Endothelial cell of umbilical vein (primary cell): ENCODE data around the gene ARHGEF10L. TPM values are rescaled to one million over a fixed set of nuclear protein-coding genes. Genes with fewer than 3 reads are reported as not detected.

ENCODE experiments used
- BruUV-seq: library from RNA; stranded (reverse); fragments of 400-500 nt; replicated peaks from 2 replicates; lab custom pipeline; 2021; lab: Mats Ljungman, UMichigan
- CTCF ChIA-PET: fragments of 300-600, 350-600 bp; sonication (Branson Sonifier 250); formaldehyde crosslinking; loops from one replicate; lab custom pipeline; 2021; ENCODE audit warnings: antibody characterized with exemption, inconsistent platforms; lab: Charles Lee
- POLR2A ChIA-PET: fragments of 300-600, 350-600 bp; sonication (Branson Sonifier 250); formaldehyde crosslinking; loops from one replicate; lab custom pipeline; 2021; ENCODE audit warnings: antibody characterized with exemption, inconsistent platforms; lab: Charles Lee
- DNase-seq: peaks from one replicate; pipeline ENCODE4 v3.0.0-alpha.2; 2011; ENCODE audit warnings: low read depth, low spot score
- FAIRE-seq: peaks from 2 replicates; lab custom pipeline; 2011; peaks lifted over from hg19 to GRCh38; lab: Jason Lieb, UNC
- H2AFZ ChIP-seq: 2 replicates; pipeline ENCODE4 v1.6.0; 2012; ENCODE audit warnings: low read depth, low read length, control low read depth, inconsistent platforms
- H3K27ac ChIP-seq: 2 replicates; pipeline ENCODE4 v1.5.1; 2011; ENCODE audit warnings: low read depth, mild to moderate bottlenecking, control low read depth, low read length, moderate library complexity; ENCODE audit not compliant: insufficient read depth
- H3K27me3 ChIP-seq, 2 experiments: 2 replicates each; pipeline versions ENCODE4 v1.6.0 to v1.6.1; 2011; ENCODE audit warnings: low read length in 2 of 2, mixed read lengths in 1 of 2; ENCODE audit not compliant: control insufficient read depth in 2 of 2, insufficient read depth in 2 of 2
- H3K36me3 ChIP-seq, 2 experiments: 2 replicates in 1 of 2; 3 replicates in 1 of 2; pipeline ENCODE4 v1.5.1; 2011; ENCODE audit warnings: low read length in 2 of 2, mild to moderate bottlenecking in 1 of 2, moderate library complexity in 1 of 2; ENCODE audit not compliant: control insufficient read depth in 2 of 2, insufficient read depth in 2 of 2; ENCODE audit errors: extremely low read depth in 1 of 2
- H3K4me1 ChIP-seq: 3 replicates; pipeline ENCODE4 v1.5.1; 2011; ENCODE audit warnings: mild to moderate bottlenecking, low read length; ENCODE audit not compliant: control insufficient read depth, insufficient read depth; ENCODE audit errors: extremely low read depth
- H3K4me2 ChIP-seq: 2 replicates; pipeline ENCODE4 v1.6.1; 2011; ENCODE audit warnings: low read length, control low read depth, mixed read lengths; ENCODE audit not compliant: insufficient read depth
- H3K4me3 ChIP-seq, 3 experiments: fragments of 200-600 bp in 1 of 3; sonication (generic), shearing (Covaris generic) in 1 of 3; replicated peaks in 1 of 3; 2 replicates each; pipeline ENCODE4 v1.5.1; 2011 to 2016; ENCODE audit warnings: control low read depth in 3 of 3, low read length in 3 of 3, mild to moderate bottlenecking in 2 of 3, inconsistent platforms in 1 of 3, low read depth in 1 of 3, moderate library complexity in 1 of 3; ENCODE audit not compliant: insufficient read depth in 1 of 3
- H3K79me2 ChIP-seq: 2 replicates; pipeline ENCODE4 v1.6.0; 2012; ENCODE audit warnings: low read length, inconsistent platforms; ENCODE audit not compliant: control insufficient read depth, insufficient read depth
- H3K9ac ChIP-seq: replicated peaks from 2 replicates; pipeline ENCODE3; 2011; ENCODE audit warnings: low read length, control low read depth; ENCODE audit not compliant: insufficient read depth; ENCODE audit errors: extremely low read depth
- H3K9me1 ChIP-seq: replicated peaks from 3 replicates; pipeline ENCODE4 v1.6.0; 2011; ENCODE audit warnings: mild to moderate bottlenecking, low read length; ENCODE audit not compliant: control insufficient read depth, insufficient read depth; ENCODE audit errors: extremely low read depth
- H3K9me3 ChIP-seq: replicated peaks from 2 replicates; pipeline ENCODE4 v1.5.1; 2012; ENCODE audit warnings: low read length, inconsistent platforms; ENCODE audit not compliant: control insufficient read depth, insufficient read depth
- H4K20me1 ChIP-seq: replicated peaks from 2 replicates; pipeline ENCODE3; 2011; ENCODE audit warnings: mild to moderate bottlenecking, low read length; ENCODE audit not compliant: control insufficient read depth, insufficient read depth; ENCODE audit errors: extremely low read depth
- FOS ChIP-seq: IDR thresholded peaks from 2 replicates; pipeline ENCODE4 v1.6.1; 2011; ENCODE audit warnings: mild to moderate bottlenecking, low read length, moderate library complexity, borderline replicate concordance; ENCODE audit not compliant: insufficient read depth
- JUN ChIP-seq: IDR thresholded peaks from 2 replicates; pipeline ENCODE4 v1.6.1; 2011; ENCODE audit warnings: borderline replicate concordance, low read depth; ENCODE audit not compliant: insufficient read length, insufficient read depth
- MAX ChIP-seq: IDR thresholded peaks from 2 replicates; pipeline ENCODE4 v1.6.1; 2011; ENCODE audit not compliant: insufficient read depth, insufficient read length
- MYC ChIP-seq: IDR thresholded peaks from one replicate; pipeline ENCODE4 v1.6.1; 2011; ENCODE audit warnings: mild to moderate bottlenecking, low read depth, low read length
- POLR2A ChIP-seq: IDR thresholded peaks from 2 replicates; pipeline ENCODE4 v1.6.1; 2012; ENCODE audit warnings: low read depth, mild to moderate bottlenecking, control low read depth, low read length
- POLR2AphosphoS5 ChIP-seq: IDR thresholded peaks from 2 replicates; pipeline ENCODE4 v1.6.1; 2012; ENCODE audit warnings: low read depth, mild to moderate bottlenecking, control low read depth, low read length, moderate library complexity; ENCODE audit not compliant: insufficient read depth
- dilution Hi-C: fragments of 300-500 bp; cut with MboI; formaldehyde crosslinking; loops from one replicate; pipeline ENCODE4 v1.15.0; 2019; ENCODE audit warnings: low sequenced_read_pairs; ENCODE audit not compliant: extremely low pct_ligation_motif_present
- intact Hi-C: fragments of 100-400 bp; cut with micrococcal nuclease; formaldehyde crosslinking; loops from one replicate; pipeline ENCODE4 v1.10.0; 2022
- polyA plus RNA-seq, 4 experiments: library from polyadenylated mRNA; depleted of rRNA in 3 of 4; stranded (reverse) in 3 of 4; unstranded in 1 of 4; fragments of >200 nt; gene quantifications; 2 replicates each; pipeline versions ENCODE4 v1.2.1 to v1.2.3, GENCODE V29; 2011 to 2012; ENCODE audit warnings: missing spikeins in 1 of 4
- total RNA-seq: library from RNA; stranded (reverse); gene quantifications from 2 replicates; pipeline ENCODE4 v1.2.3, GENCODE V29; 2021
- TF ChIP-seq, protein P1 (sequence below), 2 donors: IDR thresholded peaks; 1 replicate in 1 of 2; 2 replicates in 1 of 2; pipeline ENCODE4 v1.5.1; 2011; ENCODE audit warnings: low read length in 2 of 2, mild to moderate bottlenecking in 2 of 2, moderate library complexity in 2 of 2, control low read depth in 1 of 2, inconsistent platforms in 1 of 2, low read depth in 1 of 2; ENCODE audit not compliant: insufficient read depth in 1 of 2; ENCODE audit errors: extremely low read depth in 1 of 2

Gene ARHGEF10L
- total and polyA plus RNA-seq, 2 donors (not counting 3 experiments of a cell fraction or from before 2014, with no cell fraction given): 1.9 to 5.2 TPM

DNA sequence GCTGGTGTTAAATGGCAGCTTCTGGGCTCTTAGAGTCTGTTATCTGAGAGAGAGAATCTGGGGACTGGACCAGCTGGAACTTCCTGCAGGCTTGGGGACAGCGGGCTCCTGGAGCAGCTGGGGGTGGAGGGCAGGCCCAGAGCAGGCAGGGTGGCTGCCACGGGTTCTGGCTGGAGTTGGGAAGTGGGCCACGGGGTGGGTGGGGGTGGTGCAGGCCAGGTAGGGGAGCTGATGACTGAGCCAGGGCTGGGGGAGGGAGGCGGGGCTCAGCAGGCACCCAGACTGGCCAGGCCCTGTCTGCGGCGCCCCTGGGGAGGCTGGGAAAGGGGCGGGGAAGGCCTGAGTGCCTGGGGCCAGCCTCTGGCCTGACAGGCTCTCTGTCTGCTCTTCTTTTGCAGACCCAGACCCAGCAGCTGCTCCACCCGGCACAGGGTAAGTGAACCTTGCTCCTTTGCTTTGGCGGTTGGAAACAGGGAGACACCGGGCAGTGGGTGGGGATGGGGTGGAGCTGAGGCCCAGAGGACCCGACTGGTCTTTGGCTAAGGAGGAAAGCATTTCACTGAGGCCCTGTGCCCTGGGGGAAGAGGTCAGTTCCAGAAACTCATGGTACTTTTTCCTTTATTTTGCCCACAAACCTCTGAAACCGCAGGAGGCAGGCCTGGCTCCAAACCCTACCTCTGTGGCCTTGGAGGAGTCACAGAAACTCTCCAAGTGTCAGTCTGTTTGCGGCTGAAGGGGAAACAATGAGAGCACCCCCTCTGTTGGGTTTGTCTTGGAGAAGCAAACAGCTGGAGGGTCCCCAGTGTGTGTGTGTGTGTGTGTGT is 48.8 kb downstream of the ARHGEF10L start:
- BruUV-seq: no TSS peak
- dilution Hi-C loops: no loop called here

More for the DNA sequence above, 48.8 kb downstream of the ARHGEF10L start:
- intact Hi-C loops: no loop called here
- Histone ChIP-seq H3K9me1 (no peaks in the 10 kb centered on the region), H3K4me3 (no peak overlapping the region), H3K36me3 (no peaks in the 10 kb centered on the region), H3K4me2 (no peak overlapping the region), H3K79me2 (no peaks in the 10 kb centered on the region), H3K9me3 (no peaks in the 10 kb centered on the region), H2AFZ (no peak overlapping the region), H4K20me1 (no peaks in the 10 kb centered on the region), H3K27me3 (no peaks in the 10 kb centered on the region), H3K4me1 (no peaks in the 10 kb centered on the region), H3K9ac (no peak overlapping the region), H3K27ac (no peak overlapping the region)
- FAIRE-seq (no peak), DNase-seq (no peak)
- CTCF ChIA-PET: interaction anchor here (0.9 to 4.3 kb wide), 2 partner anchors 18 to 86 kb away, joined by 4 to 31 read pairs; no protein-coding TSS in a partner anchor
- no peak for TF ChIP-seq POLR2A
- no peak for TF ChIP-seq JUN
- no peak for TF ChIP-seq POLR2AphosphoS5
- TF ChIP-seq, protein P1, sequence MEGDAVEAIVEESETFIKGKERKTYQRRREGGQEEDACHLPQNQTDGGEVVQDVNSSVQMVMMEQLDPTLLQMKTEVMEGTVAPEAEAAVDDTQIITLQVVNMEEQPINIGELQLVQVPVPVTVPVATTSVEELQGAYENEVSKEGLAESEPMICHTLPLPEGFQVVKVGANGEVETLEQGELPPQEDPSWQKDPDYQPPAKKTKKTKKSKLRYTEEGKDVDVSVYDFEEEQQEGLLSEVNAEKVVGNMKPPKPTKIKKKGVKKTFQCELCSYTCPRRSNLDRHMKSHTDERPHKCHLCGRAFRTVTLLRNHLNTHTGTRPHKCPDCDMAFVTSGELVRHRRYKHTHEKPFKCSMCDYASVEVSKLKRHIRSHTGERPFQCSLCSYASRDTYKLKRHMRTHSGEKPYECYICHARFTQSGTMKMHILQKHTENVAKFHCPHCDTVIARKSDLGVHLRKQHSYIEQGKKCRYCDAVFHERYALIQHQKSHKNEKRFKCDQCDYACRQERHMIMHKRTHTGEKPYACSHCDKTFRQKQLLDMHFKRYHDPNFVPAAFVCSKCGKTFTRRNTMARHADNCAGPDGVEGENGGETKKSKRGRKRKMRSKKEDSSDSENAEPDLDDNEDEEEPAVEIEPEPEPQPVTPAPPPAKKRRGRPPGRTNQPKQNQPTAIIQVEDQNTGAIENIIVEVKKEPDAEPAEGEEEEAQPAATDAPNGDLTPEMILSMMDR (IDR thresholded peaks at IDR 0.05; ENCODE audit: extremely low read depth in 1 of 2, insufficient read depth in 1 of 2, low read depth in 1 of 2, low read length in 2 of 2): no peak
- no peak for TF ChIP-seq FOS
- no peak for TF ChIP-seq MYC
- no peak for TF ChIP-seq MAX
- POLR2A ChIA-PET: no interaction called here
